ENCODE data around the gene RABGGTA.
A peak's percentile ranks its signal among the peaks of the same experiment; 100 is the strongest.
"Not testable (repeated sequence)": the region's sequence is repeated elsewhere in the genome, so short reads cannot be mapped to it uniquely, and the experiment has no call there.

Gene RABGGTA

GRCh38 chr14:24260026-24260779, 11.2 kb downstream of the RABGGTA start:
- DNase-seq, result no peak

- DNase-seq, result no peak
Observed at GRCh38 chr14:24259282-24260025, 11.9 kb downstream of the RABGGTA start.

GRCh38 chr14:24258548-24259265, 12.7 kb downstream of the RABGGTA start:
- no peak for DNase-seq

GRCh38 chr14:24258119-24258518, 13.3 kb downstream of the RABGGTA start:
- no peak for DNase-seq

- DNase-seq, result no peak
Observed at GRCh38 chr14:24256960-24257359, 14.4 kb downstream of the RABGGTA start.

- no peak for DNase-seq
Observed at GRCh38 chr14:24255931-24256711, 15.3 kb downstream of the RABGGTA start.

- no peak for DNase-seq
Observed at GRCh38 chr14:24255438-24255837, 16.0 kb downstream of the RABGGTA start.

GRCh38 chr14:24254630-24255392, 16.6 kb downstream of the RABGGTA start:
- DNase-seq, result no peak

- DNase-seq, result no peak
Observed at GRCh38 chr14:24253936-24254335, 17.5 kb downstream of the RABGGTA start.

- DNase-seq, result no peak
Observed at GRCh38 chr14:24252289-24253124, 18.9 kb downstream of the RABGGTA start.

- DNase-seq, result no peak
Observed at GRCh38 chr14:24251880-24252288, 19.5 kb downstream of the RABGGTA start.

- DNase-seq, result no peak
Observed at GRCh38 chr14:24250354-24250753, 21.0 kb downstream of the RABGGTA start.

- DNase-seq, result no peak
Observed at GRCh38 chr14:24249230-24250021, 22.0 kb downstream of the RABGGTA start.

GRCh38 chr14:24247422-24247821, 24.0 kb downstream of the RABGGTA start:
- DNase-seq, result no peak

- DNase-seq, result no peak
Observed at GRCh38 chr14:24246765-24247212, 24.6 kb downstream of the RABGGTA start.

GRCh38 chr14:24245350-24245749, 26.0 kb downstream of the RABGGTA start:
- not testable (repeated sequence) for DNase-seq

GRCh38 chr14:24243336-24243836, 28.0 kb downstream of the RABGGTA start:
- no peak for DNase-seq

- peak; percentile 96 for DNase-seq
Observed at GRCh38 chr14:24241829-24242443, 29.5 kb downstream of the RABGGTA start.

Measured in NCI-H345 (cell line).